Measurements from ENCODE around the gene RASL11B.

DNA sequence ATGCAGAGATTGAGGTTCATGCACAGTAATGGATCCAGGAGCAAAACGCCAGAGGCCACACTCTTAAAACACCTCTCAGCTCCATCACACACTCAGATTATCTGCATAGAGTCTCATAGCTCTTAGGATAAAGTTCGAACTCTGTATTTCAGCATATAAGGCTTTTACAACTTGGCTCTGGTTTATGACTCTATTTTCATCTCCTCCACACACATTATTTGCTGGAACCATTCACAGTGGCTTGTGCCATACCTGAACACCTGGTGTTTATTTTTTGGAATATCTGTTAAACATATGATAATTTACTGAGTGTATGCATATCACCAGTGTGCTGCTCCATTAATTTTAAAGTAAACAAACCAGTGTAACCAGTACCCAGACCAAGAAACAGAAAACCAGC, 27.2 kb downstream of the RASL11B start:
- TF ChIP-seq, protein P1, sequence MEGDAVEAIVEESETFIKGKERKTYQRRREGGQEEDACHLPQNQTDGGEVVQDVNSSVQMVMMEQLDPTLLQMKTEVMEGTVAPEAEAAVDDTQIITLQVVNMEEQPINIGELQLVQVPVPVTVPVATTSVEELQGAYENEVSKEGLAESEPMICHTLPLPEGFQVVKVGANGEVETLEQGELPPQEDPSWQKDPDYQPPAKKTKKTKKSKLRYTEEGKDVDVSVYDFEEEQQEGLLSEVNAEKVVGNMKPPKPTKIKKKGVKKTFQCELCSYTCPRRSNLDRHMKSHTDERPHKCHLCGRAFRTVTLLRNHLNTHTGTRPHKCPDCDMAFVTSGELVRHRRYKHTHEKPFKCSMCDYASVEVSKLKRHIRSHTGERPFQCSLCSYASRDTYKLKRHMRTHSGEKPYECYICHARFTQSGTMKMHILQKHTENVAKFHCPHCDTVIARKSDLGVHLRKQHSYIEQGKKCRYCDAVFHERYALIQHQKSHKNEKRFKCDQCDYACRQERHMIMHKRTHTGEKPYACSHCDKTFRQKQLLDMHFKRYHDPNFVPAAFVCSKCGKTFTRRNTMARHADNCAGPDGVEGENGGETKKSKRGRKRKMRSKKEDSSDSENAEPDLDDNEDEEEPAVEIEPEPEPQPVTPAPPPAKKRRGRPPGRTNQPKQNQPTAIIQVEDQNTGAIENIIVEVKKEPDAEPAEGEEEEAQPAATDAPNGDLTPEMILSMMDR (IDR thresholded peaks at IDR 0.05) = no peak
- TF ChIP-seq EP300 (IDR thresholded peaks at IDR 0.05) = no peak
- TF ChIP-seq POLR2A (IDR thresholded peaks at IDR 0.05) = no peak
